Esophagus muscularis mucosa (tissue), 4 donors: ENCODE results near the gene ARHGAP6. TPM values are rescaled to one million over a fixed set of nuclear protein-coding genes. Genes with fewer than 3 reads are reported as not detected.

Source experiments
- DNase-seq: peaks from one replicate; pipeline ENCODE4 v3.0.0-alpha.2; 2017; ENCODE audit errors: extremely low spot score
- H3K27ac ChIP-seq, 4 donors: fragments of 200-600 bp; sonication (generic); replicated peaks in 1 of 4; 1 replicate in 3 of 4; 2 replicates in 1 of 4; pipeline ENCODE4 v1.5.1; 2016 to 2019; ENCODE audit warnings: mild to moderate bottlenecking in 1 of 4
- H3K27me3 ChIP-seq, 4 donors: fragments of 200-600 bp; sonication (generic); one replicate each; pipeline versions ENCODE4 v1.5.1 to v1.6.0; 2016 to 2019
- H3K36me3 ChIP-seq, 4 donors: fragments of 200-600 bp; sonication (generic); one replicate each; pipeline ENCODE4 v1.5.1; 2016 to 2019
- H3K4me1 ChIP-seq, 4 donors: fragments of 200-600 bp; sonication (generic); one replicate each; pipeline ENCODE4 v1.5.1; 2016 to 2019
- H3K4me3 ChIP-seq, 4 donors: fragments of 200-600 bp; sonication (generic); 1 replicate in 2 of 4; 2 replicates in 2 of 4; pipeline ENCODE4 v1.5.1; 2016 to 2019; ENCODE audit warnings: mild to moderate bottlenecking in 4 of 4, moderate library complexity in 1 of 4
- H3K9me3 ChIP-seq, 4 donors: fragments of 200-600 bp; sonication (generic); 1 replicate in 3 of 4; 2 replicates in 1 of 4; pipeline ENCODE4 v1.5.1; 2016 to 2019
- CTCF ChIP-seq, 3 experiments: fragments of 200-600 bp in 2 of 3; fragments of 450-650 bp in 1 of 3; sonication (generic) in 2 of 3; IDR thresholded peaks; one replicate each; pipeline ENCODE4 v1.5.1; 2017 to 2019; ENCODE audit warnings: antibody characterized with exemption in 3 of 3, mild to moderate bottlenecking in 2 of 3, moderate library complexity in 1 of 3
- EP300 ChIP-seq: sonication (generic); formaldehyde crosslinking; IDR thresholded peaks from one replicate; pipeline ENCODE4 v1.6.1; 2017; ENCODE audit warnings: antibody characterized with exemption
- POLR2A ChIP-seq: fragments of 450-650 bp; IDR thresholded peaks from one replicate; pipeline ENCODE4 v1.6.1; 2017; ENCODE audit warnings: antibody characterized with exemption, moderate library complexity, mild to moderate bottlenecking, low read depth
- POLR2AphosphoS5 ChIP-seq, 2 donors: sonication (generic); formaldehyde crosslinking; IDR thresholded peaks; one replicate each; pipeline ENCODE4 v1.6.1; 2017; ENCODE audit warnings: antibody characterized with exemption in 2 of 2
- WGBS: methylation state at CpG from one replicate; pipeline ENCODE4 v1.1.5; 2018; 5-methylcytosine and 5-hydroxymethylcytosine counted together
- intact Hi-C: fragments of 100-400 bp; cut with DNase I; formaldehyde crosslinking; loops from one replicate; pipeline ENCODE4 v1.15.1; 2023
- total RNA-seq, 4 donors: library from RNA; depleted of rRNA; stranded (reverse); fragments of >200 nt; gene quantifications; one replicate each; pipeline versions ENCODE4 v1.1.0 to v1.2.1, GENCODE V29; 2016

ARHGAP6 gene
- total RNA-seq, 4 donors from 2014 or later = 25.2 to 44.8 (median 30.6) TPM

- WGBS = 93% methylated on average over 1 of the region's 1 CpG
- no peak overlapping the region for H3K4me3 ChIP-seq
- no peak for TF ChIP-seq CTCF (IDR thresholded peaks at IDR 0.05)
- TF ChIP-seq POLR2A = no peak
- no peak for TF ChIP-seq POLR2AphosphoS5 (IDR thresholded peaks at IDR 0.05)
- no peak for TF ChIP-seq EP300
- no peaks in the 10 kb centered on the region for H3K36me3 ChIP-seq
- H3K9me3 ChIP-seq = peaks cover 0 to 10% (median 0%) of the 10 kb centered on the region in 4 donors
- H3K4me1 ChIP-seq = peaks cover 0 to 14% (median 0%) of the 10 kb centered on the region in 4 donors
- H3K27me3 ChIP-seq = no peaks in the 10 kb centered on the region
- intact Hi-C loops = no loop called here
- H3K27ac ChIP-seq = no peak overlapping the region
- DNase-seq = no peak
Observed at GRCh38 chrX:11551151-11551550, 114.6 kb downstream of the ARHGAP6 start.

- 26% methylated on average over 2 of the region's 2 CpGs for WGBS
- TF ChIP-seq CTCF (IDR thresholded peaks at IDR 0.05) = no peak
- no peak for TF ChIP-seq POLR2AphosphoS5 (IDR thresholded peaks at IDR 0.05)
- intact Hi-C loops = no loop called here
Observed at GRCh38 chrX:11546917-11547316, 118.8 kb downstream of the ARHGAP6 start.

GRCh38 chrX:11543249-11543648 lies 122.5 kb downstream of the ARHGAP6 start:
- no peak for DNase-seq

More at GRCh38 chrX:11546917-11547316, 118.8 kb downstream of the ARHGAP6 start:
- no peaks in the 10 kb centered on the region for H3K27me3 ChIP-seq
- no peak overlapping the region for H3K4me3 ChIP-seq
- no peak for DNase-seq
- H3K36me3 ChIP-seq = no peaks in the 10 kb centered on the region
- H3K4me1 ChIP-seq = no peaks in the 10 kb centered on the region
- no peak overlapping the region for H3K27ac ChIP-seq
- H3K9me3 ChIP-seq = peaks cover 0 to 10% (median 0%) of the 10 kb centered on the region in 4 donors

GRCh38 chrX:11541510-11541909 lies 124.2 kb downstream of the ARHGAP6 start:
- DNase-seq = no peak
- Histone ChIP-seq H3K27me3 (no peaks in the 10 kb centered on the region), H3K4me3 (no peak overlapping the region), H3K27ac (no peak overlapping the region), H3K9me3 (no peaks in the 10 kb centered on the region), H3K4me1 (peaks cover 0 to 11% (median 2%) of the 10 kb centered on the region in 4 donors), H3K36me3 (no peaks in the 10 kb centered on the region)
- intact Hi-C loops = no loop called here
- 75% methylated on average over 1 of the region's 1 CpG for WGBS
- TF ChIP-seq POLR2A (no peak), POLR2AphosphoS5 (IDR thresholded peaks at IDR 0.05) (no peak), CTCF (IDR thresholded peaks at IDR 0.05) (no peak), EP300 (no peak)

More at GRCh38 chrX:11543249-11543648, 122.5 kb downstream of the ARHGAP6 start:
- no peaks in the 10 kb centered on the region for H3K27me3 ChIP-seq
- no peaks in the 10 kb centered on the region for H3K4me1 ChIP-seq
- TF ChIP-seq CTCF (IDR thresholded peaks at IDR 0.05) (no peak), POLR2AphosphoS5 (IDR thresholded peaks at IDR 0.05) (no peak), POLR2A (no peak), EP300 (no peak)
- H3K4me3 ChIP-seq = no peak overlapping the region
- H3K36me3 ChIP-seq = no peaks in the 10 kb centered on the region
- WGBS = 88% methylated on average over 1 of the region's 1 CpG
- peaks cover 0 to 10% (median 0%) of the 10 kb centered on the region in 4 donors for H3K9me3 ChIP-seq
- intact Hi-C loops = no loop called here
- no peak overlapping the region for H3K27ac ChIP-seq
